Stomach smooth muscle (tissue), 2 donors: ENCODE data around the gene QPCTL.

ENCODE experiments used
- H3K27ac ChIP-seq: one replicate; pipeline ENCODE4 v1.7.0; 2013; ENCODE audit warnings: mild to moderate bottlenecking, low read length, inconsistent platforms
- H3K27me3 ChIP-seq, 2 donors: one replicate each; pipeline ENCODE4 v1.7.0; 2013; ENCODE audit warnings: low read length in 2 of 2; ENCODE audit not compliant: insufficient read depth in 2 of 2, control insufficient read depth in 1 of 2
- H3K36me3 ChIP-seq, 2 donors: one replicate each; pipeline ENCODE4 v1.7.0; 2013; ENCODE audit warnings: low read length in 2 of 2; ENCODE audit not compliant: control insufficient read depth in 2 of 2, insufficient read depth in 2 of 2
- H3K4me1 ChIP-seq: one replicate; pipeline ENCODE4 v1.7.0; 2013; ENCODE audit warnings: low read length; ENCODE audit not compliant: control insufficient read depth, insufficient read depth
- H3K4me3 ChIP-seq, 2 donors: one replicate each; pipeline ENCODE4 v1.7.0; 2013; ENCODE audit warnings: low read length in 2 of 2
- H3K9ac ChIP-seq, 2 donors: one replicate each; pipeline ENCODE4 v1.7.0; 2013; ENCODE audit warnings: low read length in 2 of 2, mild to moderate bottlenecking in 1 of 2
- H3K9me3 ChIP-seq, 2 donors: one replicate each; pipeline ENCODE4 v1.7.0; 2013; ENCODE audit warnings: low read length in 2 of 2; ENCODE audit not compliant: control insufficient read depth in 2 of 2
- donor health status: healthy.
- donor health status: Pancreatic carcinoma.

The QPCTL gene

GRCh38 chr19:45692187-45693105 is at the start of gene QPCTL:
Gene QPCTL (plus strand): TSS chr19:45692666. CDS start chr19:45692704, 38 bp downstream.
- Histone ChIP-seq H3K9ac (peak within 1 kb of the TSS; percentile 90), H3K9me3 (no peaks in the 10 kb centered on the region), H3K4me1 (peaks cover 17% of the 10 kb centered on the region), H3K27ac (peak within 1 kb of the TSS; percentile 88), H3K36me3 (peaks cover 13 to 14% of the 10 kb centered on the region in 2 donors), H3K4me3 (peak within 1 kb of the TSS; percentile 91 to 92), H3K27me3 (no peaks in the 10 kb centered on the region)

- Histone ChIP-seq H3K9ac (no peak overlapping the region), H3K36me3 (no peaks in the 10 kb centered on the region), H3K9me3 (no peaks in the 10 kb centered on the region), H3K27me3 (peaks cover 31 to 60% of the 10 kb centered on the region in 2 donors), H3K4me1 (peaks cover 37% of the 10 kb centered on the region), H3K4me3 (peak overlapping the region in 1 of 2 donors; percentile 35), H3K27ac (no peak overlapping the region)
Observed at GRCh38 chr19:45643024-45643926, 49.2 kb upstream of the QPCTL start.

DNA sequence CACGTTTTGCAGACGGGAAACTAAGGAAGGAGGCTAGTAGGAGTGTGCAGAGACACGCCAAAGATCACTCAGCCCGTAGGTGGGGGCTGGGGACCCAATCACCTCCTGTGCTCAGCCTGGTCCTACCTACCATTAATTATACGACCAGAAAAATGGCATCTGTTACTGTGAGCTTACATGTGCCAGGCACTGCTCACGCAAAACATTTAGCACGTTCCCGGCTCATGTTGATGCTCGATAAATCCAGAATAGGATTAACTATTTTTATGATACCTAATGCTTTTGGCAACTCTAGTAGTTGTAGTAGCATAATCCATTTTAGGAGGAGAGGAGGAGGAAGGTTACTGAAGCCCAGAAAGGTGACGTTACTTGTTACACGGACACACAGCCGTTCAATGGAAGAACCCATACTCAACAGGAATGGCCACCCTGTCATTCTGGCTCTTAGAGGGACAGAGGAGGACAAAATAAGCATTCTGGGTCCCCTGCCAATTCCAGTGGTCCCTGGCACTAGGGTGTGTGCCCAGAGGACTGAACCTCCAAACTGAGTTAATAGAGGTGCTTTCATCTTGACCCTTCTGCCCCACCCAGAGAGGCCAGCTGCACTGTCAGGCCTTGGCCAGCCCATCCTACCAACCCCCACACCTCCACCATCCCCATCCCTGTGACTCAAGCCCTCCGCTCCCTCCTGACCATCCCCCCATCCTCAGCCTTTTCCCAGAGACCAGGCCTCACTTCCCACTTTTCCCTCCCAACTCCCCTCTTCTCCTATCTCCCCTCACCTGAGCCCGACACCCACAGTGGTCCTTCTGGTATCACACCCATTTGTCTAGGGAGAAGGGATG is 48.3 kb upstream of the QPCTL start:
- peaks cover 31 to 55% of the 10 kb centered on the region in 2 donors for H3K27me3 ChIP-seq
- no peaks in the 10 kb centered on the region for H3K9me3 ChIP-seq
- H3K9ac ChIP-seq: no peak overlapping the region
- peaks cover 31% of the 10 kb centered on the region for H3K4me1 ChIP-seq
- no peak overlapping the region for H3K4me3 ChIP-seq
- no peak overlapping the region for H3K27ac ChIP-seq
- H3K36me3 ChIP-seq: no peaks in the 10 kb centered on the region

DNA sequence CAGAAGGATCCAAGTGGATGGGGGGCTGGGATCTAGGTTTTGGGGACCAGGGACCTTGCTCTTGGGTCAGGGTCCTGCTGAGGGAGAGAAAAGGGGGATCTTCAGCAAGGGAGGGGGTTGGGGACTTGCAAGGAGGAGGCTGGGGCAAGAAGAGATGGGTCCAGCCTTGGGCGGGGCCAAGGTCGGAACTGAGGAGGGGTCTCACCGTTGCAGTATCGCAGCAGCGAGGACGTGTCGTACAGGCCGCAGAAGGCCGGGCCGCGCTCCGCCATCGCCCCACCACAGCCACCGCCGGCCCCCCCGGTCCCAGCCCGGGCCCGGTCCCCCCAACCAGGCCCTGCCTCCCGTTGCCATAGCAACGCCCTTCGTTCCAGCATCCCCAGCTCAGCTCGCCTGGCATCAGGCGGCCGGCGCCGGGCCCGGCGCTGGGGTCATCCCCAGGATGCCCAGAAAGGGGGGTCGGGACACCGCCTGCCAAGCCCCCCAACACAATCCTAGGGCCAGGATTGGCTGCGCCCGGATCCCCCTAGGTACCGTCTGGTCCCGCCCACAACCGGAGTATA is 47.3 kb upstream of the QPCTL start:
- Histone ChIP-seq H3K36me3 (no peaks in the 10 kb centered on the region), H3K9me3 (no peaks in the 10 kb centered on the region), H3K9ac (no peak overlapping the region), H3K27me3 (peaks cover 30 to 55% of the 10 kb centered on the region in 2 donors), H3K27ac (no peak overlapping the region), H3K4me3 (peak overlapping the region in 1 of 2 donors; percentile 62), H3K4me1 (peaks cover 29% of the 10 kb centered on the region)

GRCh38 chr19:45645631-45646344 is 46.7 kb upstream of the QPCTL start:
- Histone ChIP-seq H3K4me1 (peaks cover 29% of the 10 kb centered on the region), H3K27me3 (peaks cover 29 to 54% of the 10 kb centered on the region in 2 donors), H3K9ac (no peak overlapping the region), H3K27ac (no peak overlapping the region), H3K4me3 (peak overlapping the region; percentile 4 to 62), H3K9me3 (no peaks in the 10 kb centered on the region), H3K36me3 (no peaks in the 10 kb centered on the region)

DNA sequence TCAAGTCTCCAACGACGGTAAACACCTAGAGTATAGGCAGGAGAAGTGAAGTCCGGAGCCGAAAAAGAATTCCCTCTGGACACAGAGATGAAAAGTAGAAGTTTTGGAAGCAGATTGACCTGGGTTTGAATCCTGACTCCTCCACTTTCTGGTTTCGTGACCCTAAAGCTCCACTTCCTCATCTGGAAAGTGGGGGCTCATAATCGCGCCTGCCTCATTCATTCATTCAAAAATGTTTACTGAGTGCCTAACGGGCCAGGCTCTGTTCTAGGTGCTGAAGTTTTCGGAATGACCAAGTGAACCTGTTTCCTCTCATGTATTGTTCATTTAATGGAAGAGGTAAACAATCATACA is 46.1 kb upstream of the QPCTL start:
- H3K4me3 ChIP-seq: peak overlapping the region in 1 of 2 donors; percentile 4
- H3K4me1 ChIP-seq: peaks cover 26% of the 10 kb centered on the region
- no peaks in the 10 kb centered on the region for H3K9me3 ChIP-seq
- no peak overlapping the region for H3K9ac ChIP-seq
- no peaks in the 10 kb centered on the region for H3K36me3 ChIP-seq
- H3K27me3 ChIP-seq: peaks cover 25 to 50% of the 10 kb centered on the region in 2 donors
- no peak overlapping the region for H3K27ac ChIP-seq

DNA sequence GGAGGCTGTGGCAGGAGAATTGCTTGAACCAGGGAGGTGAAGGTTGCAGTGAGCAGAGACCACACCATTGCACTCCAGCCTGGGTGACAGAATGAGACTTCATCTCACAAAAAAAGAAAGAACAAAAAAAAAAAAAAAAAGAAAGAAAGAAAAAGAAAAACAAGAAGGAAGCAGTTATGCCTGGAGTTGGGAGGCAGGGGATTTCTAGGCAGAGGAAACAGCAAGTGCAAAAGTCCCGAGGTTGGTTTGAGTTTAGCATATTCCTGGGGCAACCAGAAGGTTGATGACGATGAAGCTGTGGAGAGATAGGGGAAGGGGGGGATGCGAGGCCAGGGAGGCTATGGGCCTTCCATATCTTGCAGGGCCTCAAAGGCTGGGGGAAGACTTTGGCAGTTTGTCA is 41.7 kb upstream of the QPCTL start:
- Histone ChIP-seq H3K27me3 (peaks cover 7 to 11% of the 10 kb centered on the region in 2 donors), H3K27ac (no peak overlapping the region), H3K36me3 (no peaks in the 10 kb centered on the region), H3K4me3 (no peak overlapping the region), H3K9me3 (no peaks in the 10 kb centered on the region), H3K9ac (no peak overlapping the region), H3K4me1 (peaks cover 4% of the 10 kb centered on the region)

DNA sequence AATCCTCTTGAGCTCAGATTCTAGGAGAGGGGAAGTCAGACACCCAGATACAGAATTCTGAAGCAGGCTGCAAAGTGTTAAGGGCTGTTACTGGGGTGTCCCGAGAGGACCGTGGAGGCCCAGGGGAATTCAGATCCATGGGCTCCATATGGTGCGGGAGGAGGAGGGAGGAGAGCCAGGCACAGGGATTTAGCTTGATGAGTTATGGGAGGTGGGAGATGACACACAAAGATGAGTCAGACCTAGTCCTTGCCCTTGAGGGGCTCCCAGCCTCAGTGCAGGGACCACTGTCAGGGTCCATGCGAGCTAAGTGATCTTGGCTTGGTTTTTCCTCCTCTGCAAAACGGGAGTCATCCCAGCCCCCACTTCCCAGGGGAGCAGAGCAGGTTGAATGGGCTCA is 38.8 kb upstream of the QPCTL start:
- no peak overlapping the region for H3K4me3 ChIP-seq
- H3K27ac ChIP-seq: no peak overlapping the region
- H3K36me3 ChIP-seq: no peaks in the 10 kb centered on the region
- H3K4me1 ChIP-seq: no peaks in the 10 kb centered on the region
- H3K9me3 ChIP-seq: no peaks in the 10 kb centered on the region
- peaks cover 0 to 3% of the 10 kb centered on the region in 2 donors for H3K27me3 ChIP-seq
- H3K9ac ChIP-seq: no peak overlapping the region

- no peaks in the 10 kb centered on the region for H3K4me1 ChIP-seq
- H3K4me3 ChIP-seq: no peak overlapping the region
- no peak overlapping the region for H3K27ac ChIP-seq
- H3K9me3 ChIP-seq: no peaks in the 10 kb centered on the region
- no peak overlapping the region for H3K9ac ChIP-seq
- H3K27me3 ChIP-seq: peaks cover 8% of the 10 kb centered on the region in 2 donors
- H3K36me3 ChIP-seq: no peaks in the 10 kb centered on the region
Observed at GRCh38 chr19:45655073-45655472, 37.4 kb upstream of the QPCTL start.
